ENCODE results near the gene PEX10. TPM values are rescaled to one million over a fixed set of nuclear protein-coding genes. Genes with fewer than 3 reads are reported as not detected.
"Not testable (repeated sequence)": the region's sequence is repeated elsewhere in the genome, so short reads cannot be mapped to it uniquely, and the experiment has no call there.

Gene PEX10
- total RNA-seq, 6 experiments from 2014 or later, result 7.4 to 24.3 (median 10.5) TPM

GRCh38 chr1:2441746-2442145 lies 29.4 kb upstream of the PEX10 start:
- DNase-seq (no peak), ATAC-seq (no peak)
- no peak for TF ChIP-seq CTCF (IDR thresholded peaks at IDR 0.05)
- no peak for TF ChIP-seq POLR2A (IDR thresholded peaks at IDR 0.05)
- intact Hi-C loops (cut with DNase I), result no loop called here
- Histone ChIP-seq H3K27ac (no peak overlapping the region), H3K27me3 (peaks cover 0 to 9% of the 10 kb centered on the region in 2 donors), H3K9me3 (no peaks in the 10 kb centered on the region), H3K36me3 (no peaks in the 10 kb centered on the region), H3K4me3 (no peak overlapping the region), H3K4me1 (no peaks in the 10 kb centered on the region)
- no CpG with 5 or more reads among the region's 13 CpGs for WGBS (ENCODE audit: insufficient coverage, low coverage, low lambda C conversion rate, missing lambda C conversion rate)

GRCh38 chr1:2440346-2440745 lies 28.0 kb upstream of the PEX10 start:
- WGBS (ENCODE audit: insufficient coverage, low coverage, low lambda C conversion rate, missing lambda C conversion rate), result 91% methylated on average over 14 of the region's 23 CpGs
- H3K27me3 ChIP-seq; H3K9me3 ChIP-seq; DNase-seq; H3K27ac ChIP-seq; H3K4me1 ChIP-seq; ATAC-seq; H3K36me3 ChIP-seq; intact Hi-C loops (cut with DNase I); H3K4me3 ChIP-seq: not testable (repeated sequence)

- ATAC-seq (no peak), DNase-seq (no peak)
- no peaks in the 10 kb centered on the region for H3K4me1 ChIP-seq
- H3K9me3 ChIP-seq, result no peaks in the 10 kb centered on the region
- 70% methylated on average over 2 of the region's 15 CpGs for WGBS (ENCODE audit: insufficient coverage, low coverage, low lambda C conversion rate, missing lambda C conversion rate)
- H3K27me3 ChIP-seq, result peaks cover 0 to 9% of the 10 kb centered on the region in 2 donors
- no peak overlapping the region for H3K4me3 ChIP-seq
- H3K36me3 ChIP-seq, result no peaks in the 10 kb centered on the region
- TF ChIP-seq POLR2A (IDR thresholded peaks at IDR 0.05) (no peak), CTCF (IDR thresholded peaks at IDR 0.05) (no peak)
- no peak overlapping the region for H3K27ac ChIP-seq
- intact Hi-C loops (cut with DNase I), result loop anchor here in 1 of 2 donors (10.0 kb wide), 1 partner anchor 165 kb away; no protein-coding TSS in a partner anchor
These were observed 27.0 kb upstream of the PEX10 start for GRCh38 chr1:2439369-2439768.

GRCh38 chr1:2438641-2439040 lies 26.3 kb upstream of the PEX10 start:
- intact Hi-C loops (cut with DNase I), result loop anchor here in 1 of 2 donors (10.0 kb wide), 1 partner anchor 166 kb away; no protein-coding TSS in a partner anchor
- 80% methylated on average over 2 of the region's 14 CpGs for WGBS (ENCODE audit: insufficient coverage, low coverage, low lambda C conversion rate, missing lambda C conversion rate)
- H3K27ac ChIP-seq, result no peak overlapping the region
- H3K4me1 ChIP-seq, result no peaks in the 10 kb centered on the region
- H3K27me3 ChIP-seq, result peaks cover 0 to 9% of the 10 kb centered on the region in 2 donors
- H3K9me3 ChIP-seq, result no peaks in the 10 kb centered on the region
- no peak overlapping the region for H3K4me3 ChIP-seq
- TF ChIP-seq POLR2A (IDR thresholded peaks at IDR 0.05), result no peak
- no peak for TF ChIP-seq CTCF (IDR thresholded peaks at IDR 0.05)
- ATAC-seq, result no peak
- no peaks in the 10 kb centered on the region for H3K36me3 ChIP-seq
- no peak for DNase-seq

- TF ChIP-seq POLR2A (IDR thresholded peaks at IDR 0.05) (no peak), CTCF (IDR thresholded peaks at IDR 0.05) (no peak)
- H3K27me3 ChIP-seq, result peaks cover 0 to 6% of the 10 kb centered on the region in 2 donors
- H3K4me3 ChIP-seq, result no peak overlapping the region
- no peaks in the 10 kb centered on the region for H3K36me3 ChIP-seq
- H3K9me3 ChIP-seq, result no peaks in the 10 kb centered on the region
- ATAC-seq, result no peak
- 38% methylated on average over 3 of the region's 15 CpGs for WGBS (ENCODE audit: insufficient coverage, low coverage, low lambda C conversion rate, missing lambda C conversion rate)
- H3K4me1 ChIP-seq, result no peaks in the 10 kb centered on the region
- DNase-seq, result no peak
- no peak overlapping the region for H3K27ac ChIP-seq
- intact Hi-C loops (cut with DNase I), result loop anchor here in 1 of 2 donors (10.0 kb wide), 1 partner anchor 167 kb away; no protein-coding TSS in a partner anchor
These were observed 25.7 kb upstream of the PEX10 start for GRCh38 chr1:2438038-2438437.
